K562 (cell line): ENCODE results near the gene NYAP2. TPM values are rescaled to one million over a fixed set of nuclear protein-coding genes. Genes with fewer than 3 reads are reported as not detected.

Experiments used
- ATAC-seq: fragments of 200-7000 bp; cut with Tn5 transposase; 3 replicates; pipeline ENCODE4 v1.9.1; 2020; ENCODE audit warnings: moderate library complexity
- BruUV-seq: library from RNA; stranded (reverse); fragments of 400-500 nt; replicated peaks from 2 replicates; lab custom pipeline; 2021; lab: Mats Ljungman, UMichigan
- CTCF ChIA-PET: fragments of 300-600 bp; formaldehyde crosslinking; extraction: SDS; loops from one replicate; lab custom pipeline; 2021; ENCODE audit warnings: low intra/inter-chr PET ratio; lab: Yijun Ruan, JAX
- POLR2A ChIA-PET: fragments of 300-600, 350-650 bp; sonication (Branson Sonifier 250); formaldehyde crosslinking; extraction: SDS; loops from one replicate; lab custom pipeline; 2021; ENCODE audit warnings: antibody characterized with exemption, inconsistent platforms; lab: Yijun Ruan, JAX
- DNase-seq, 4 experiments: peaks; one replicate each; pipeline versions ENCODE4 v3.0.0 to v3.0.0-alpha.2; 2011 to 2018; ENCODE audit warnings: low spot score in 3 of 4, mixed read lengths in 3 of 4; ENCODE audit errors: extremely low read depth in 1 of 4
- FAIRE-seq: peaks from 2 replicates; lab custom pipeline; 2011; peaks lifted over from hg19 to GRCh38; lab: Jason Lieb, UNC
- H2AFZ ChIP-seq: 2 replicates; pipeline ENCODE4 v1.6.0; 2011; ENCODE audit warnings: low read depth, low read length, control low read depth, inconsistent platforms
- H3K27ac ChIP-seq: fragments of 200-600 bp; 3 replicates; pipeline ENCODE4 v1.8.0; 2011; ENCODE audit warnings: low read depth, mild to moderate bottlenecking, control low read depth, inconsistent platforms, low read length, moderate library complexity, mixed read lengths; ENCODE audit errors: extremely low read depth
- H3K27me3 ChIP-seq, 2 experiments: fragments of 300-600 bp in 1 of 2; 2 replicates in 1 of 2; 3 replicates in 1 of 2; pipeline versions ENCODE4 v1.6.0 to v1.8.0; 2011; ENCODE audit warnings: inconsistent platforms in 2 of 2, low read length in 2 of 2, mild to moderate bottlenecking in 1 of 2, mixed read lengths in 1 of 2, moderate library complexity in 1 of 2; ENCODE audit not compliant: control insufficient read depth in 2 of 2, insufficient read depth in 2 of 2
- H3K36me3 ChIP-seq: fragments of 300-600 bp; 3 replicates; pipeline ENCODE4 v1.8.0; 2011; ENCODE audit warnings: mild to moderate bottlenecking, low read length, inconsistent platforms; ENCODE audit not compliant: control insufficient read depth, insufficient read depth
- H3K4me1 ChIP-seq, 2 experiments: fragments of 200-600 bp in 1 of 2; replicated peaks in 1 of 2; 2 replicates in 1 of 2; 3 replicates in 1 of 2; pipeline versions ENCODE4 v1.5.1 to v1.8.0; 2011; ENCODE audit warnings: inconsistent platforms in 2 of 2, low read length in 2 of 2, mild to moderate bottlenecking in 1 of 2, mixed read lengths in 1 of 2, moderate library complexity in 1 of 2; ENCODE audit not compliant: control insufficient read depth in 2 of 2, insufficient read depth in 2 of 2
- H3K4me2 ChIP-seq: 2 replicates; pipeline ENCODE4 v1.6.1; 2011; ENCODE audit warnings: low read length, control low read depth, inconsistent platforms, mixed read lengths; ENCODE audit not compliant: insufficient read depth
- H3K4me3 ChIP-seq: fragments of 200-600 bp; sonication (generic), shearing (Covaris generic); 2 replicates; pipeline ENCODE4 v1.5.1; 2016; ENCODE audit warnings: control low read depth, inconsistent platforms
- H3K79me2 ChIP-seq: fragments of 200-600 bp; 3 replicates; pipeline ENCODE4 v1.8.0; 2011; ENCODE audit warnings: low read length, inconsistent platforms; ENCODE audit not compliant: control insufficient read depth, insufficient read depth
- H3K9ac ChIP-seq, 2 experiments: 2 replicates each; pipeline versions ENCODE4 v1.6.0 to v1.6.1; 2011; ENCODE audit warnings: low read depth in 2 of 2, low read length in 2 of 2, control low read depth in 1 of 2, inconsistent platforms in 1 of 2, mild to moderate bottlenecking in 1 of 2, mixed read lengths in 1 of 2; ENCODE audit not compliant: insufficient read depth in 1 of 2
- H3K9me1 ChIP-seq: one replicate; pipeline ENCODE4 v1.6.0; 2011; ENCODE audit warnings: inconsistent platforms, mild to moderate bottlenecking, low read length, moderate library complexity; ENCODE audit not compliant: control insufficient read depth, insufficient read depth
- H3K9me3 ChIP-seq: replicated peaks from 2 replicates; pipeline ENCODE4 v1.5.1; 2011; ENCODE audit warnings: low read depth, low read length, inconsistent platforms; ENCODE audit not compliant: control insufficient read depth, insufficient read depth
- H4K20me1 ChIP-seq: replicated peaks from 2 replicates; pipeline ENCODE4 v1.6.1; 2011; ENCODE audit warnings: low read length, inconsistent platforms, mixed read lengths; ENCODE audit not compliant: control insufficient read depth, insufficient read depth
- CHD4 ChIP-seq: fragments of 200-600 bp; sonication (generic); IDR thresholded peaks from 3 replicates; pipeline ENCODE4 v1.6.1; 2012; ENCODE audit warnings: low read depth, mild to moderate bottlenecking, mixed read lengths, low read length, inconsistent platforms; ENCODE audit not compliant: insufficient read depth, insufficient replicate concordance, poor library complexity, severe bottlenecking
- DDX20 ChIP-seq: fragments of 450-650 bp; IDR thresholded peaks from 2 replicates; pipeline ENCODE4 v1.6.1; 2016; ENCODE audit warnings: missing genetic modification characterization, low read depth, mild to moderate bottlenecking, missing compliant biosample characterization, moderate library complexity
- HINFP ChIP-seq: fragments of 450-650 bp; conservative IDR thresholded peaks from 2 replicates; pipeline ENCODE4 v1.6.1; 2016; ENCODE audit warnings: missing genetic modification characterization, low read depth, mild to moderate bottlenecking, control low read depth, missing compliant biosample characterization
- MCM5 ChIP-seq: fragments of 450-650 bp; IDR thresholded peaks from 2 replicates; pipeline ENCODE4 v1.6.1; 2016; ENCODE audit warnings: low read depth
- NR2C2 ChIP-seq, 2 experiments: fragments of 200-800 bp in 1 of 2; sonication (Bioruptor generic) in 1 of 2; sonication (generic) in 1 of 2; formaldehyde crosslinking in 1 of 2; IDR thresholded peaks; 2 replicates each; pipeline versions ENCODE4 v1.6.1 to v1.8.0; 2016 to 2022; ENCODE audit warnings: mild to moderate bottlenecking in 1 of 2, missing compliant biosample characterization in 1 of 2, missing genetic modification characterization in 1 of 2, missing genetic modification reagents in 1 of 2
- SIN3A ChIP-seq, 2 experiments: fragments of 150-350 bp in 1 of 2; IDR thresholded peaks; 2 replicates each; pipeline ENCODE4 v1.6.1; 2011 to 2016; ENCODE audit warnings: borderline replicate concordance in 2 of 2, low read depth in 2 of 2, low read length in 2 of 2, mild to moderate bottlenecking in 2 of 2, moderate library complexity in 2 of 2; ENCODE audit not compliant: control insufficient read depth in 1 of 2
- TFAM ChIP-seq: fragments of 250-450 bp; sonication (Bioruptor Pico); conservative IDR thresholded peaks from 2 replicates; pipeline ENCODE4 v1.5.0; 2021; ENCODE audit warnings: mild to moderate bottlenecking, moderate library complexity
- TSHZ1 ChIP-seq: fragments of 250-450 bp; sonication (Bioruptor Pico); IDR thresholded peaks from 2 replicates; pipeline ENCODE4 v1.4.0; 2020; ENCODE audit warnings: mild to moderate bottlenecking, moderate library complexity
- ZNF511 ChIP-seq: sonication (generic); formaldehyde crosslinking; IDR thresholded peaks from 2 replicates; pipeline ENCODE4 v1.8.0; 2022; ENCODE audit warnings: mild to moderate bottlenecking, missing genetic modification reagents
- WGBS: fragments of 100-300 bp; shearing (Covaris generic); methylation state at CpG from one replicate; pipeline ENCODE4 v1.1.6; 2016; ENCODE audit warnings: low coverage, mixed read lengths; ENCODE audit not compliant: insufficient coverage; ENCODE audit errors: missing lambda C conversion rate; 5-methylcytosine and 5-hydroxymethylcytosine counted together
- in situ Hi-C: fragments of 300-500 bp; cut with MboI; formaldehyde crosslinking; loops from 4 replicates; pipeline ENCODE4 v1.15.0; 2018; ENCODE audit warnings: inconsistent platforms, mixed read lengths
- intact Hi-C: fragments of 100-400 bp; cut with micrococcal nuclease; formaldehyde crosslinking; loops from 2 replicates; pipeline ENCODE4 v1.14.2; 2022
- polyA plus RNA-seq, 8 experiments: library from polyadenylated mRNA; depleted of rRNA in 4 of 8; stranded (reverse) in 5 of 8; unstranded in 3 of 8; fragments of >200 nt; fragmentation: Nextera tagmentation in 2 of 8; fragmentation: Illumina TruSeq in 1 of 8; extraction: Ambion mirVana in 2 of 8; extraction: Trizol in 1 of 8; gene quantifications; 2 replicates each; pipeline versions ENCODE4 v1.2.1 to v1.2.3, GENCODE V29; 2011 to 2014; ENCODE audit warnings: inconsistent platforms in 1 of 8, missing spikeins in 1 of 8
- total RNA-seq, 7 experiments: library from RNA; depleted of rRNA in 6 of 7; stranded (reverse); fragments of >200 nt in 6 of 7; fragmentation: Illumina TruSeq in 2 of 7; extraction: Trizol in 2 of 7; gene quantifications; 2 replicates each; pipeline versions ENCODE4 v1.2.1 to v1.2.3, GENCODE V29; 2011 to 2021; ENCODE audit warnings: low replicate concordance in 1 of 7

The NYAP2 gene
- total and polyA plus RNA-seq, 9 of the 15 experiments (the other 6 are each of a cell fraction or from before 2014, with no cell fraction given): 0.03 to 0.04 (median 0.04) TPM; not detected in 3

GRCh38 chr2:225569995-225570394, 170.5 kb downstream of the NYAP2 start:
- FAIRE-seq: no peak
- Histone ChIP-seq H3K27ac (no peak overlapping the region), H3K79me2 (no peaks in the 10 kb centered on the region), H3K9ac (no peak overlapping the region), H3K9me3 (no peaks in the 10 kb centered on the region), H3K4me3 (no peak overlapping the region), H2AFZ (no peak overlapping the region), H3K9me1 (no peaks in the 10 kb centered on the region), H3K27me3 (no peaks in the 10 kb centered on the region), H3K4me2 (no peak overlapping the region), H4K20me1 (no peaks in the 10 kb centered on the region), H3K36me3 (no peaks in the 10 kb centered on the region), H3K4me1 (no peaks in the 10 kb centered on the region)
- POLR2A ChIA-PET: no interaction called here
- DNase-seq: no peak
- in situ Hi-C loops (no loop called here), intact Hi-C loops (no loop called here)
- CTCF ChIA-PET: no interaction called here
- no TSS peak for BruUV-seq
- no peak for TF ChIP-seq HINFP (tag)
- no peak for ATAC-seq

- WGBS: 15% methylated on average over 3 of the region's 3 CpGs
- Histone ChIP-seq H3K27ac (no peak overlapping the region), H3K4me1 (no peaks in the 10 kb centered on the region), H3K9ac (no peak overlapping the region), H3K36me3 (no peaks in the 10 kb centered on the region), H4K20me1 (no peaks in the 10 kb centered on the region), H2AFZ (no peak overlapping the region), H3K27me3 (no peaks in the 10 kb centered on the region), H3K4me2 (no peak overlapping the region), H3K9me3 (no peaks in the 10 kb centered on the region), H3K9me1 (no peaks in the 10 kb centered on the region), H3K4me3 (no peak overlapping the region), H3K79me2 (no peaks in the 10 kb centered on the region)
- DNase-seq: no peak
- ATAC-seq: no peak
- BruUV-seq: no TSS peak
- in situ Hi-C loops: no loop called here
- no peak for FAIRE-seq
- intact Hi-C loops: no loop called here
- CTCF ChIA-PET: no interaction called here
- POLR2A ChIA-PET: interaction anchor here (1.0 kb wide), 1 partner anchor 15 kb away, joined by 3 read pairs; no protein-coding TSS in a partner anchor
- TF ChIP-seq CHD4: no peak
- TF ChIP-seq TSHZ1 (CRISPR knock-in tag): no peak
- no peak for TF ChIP-seq NR2C2 (CRISPR knock-in tag; IDR thresholded peaks at IDR 0.05)
- no peak for TF ChIP-seq NR2C2 (tag; IDR thresholded peaks at IDR 0.05)
- no peak for TF ChIP-seq DDX20 (tag)
- no peak for TF ChIP-seq TFAM (CRISPR knock-in tag)
- TF ChIP-seq ZNF511 (CRISPR knock-in tag): no peak
- TF ChIP-seq MCM5: no peak
- TF ChIP-seq SIN3A (IDR thresholded peaks at IDR 0.05; ENCODE audit: borderline replicate concordance in 2 of 2, control insufficient read depth in 1 of 2, low read depth in 2 of 2, low read length in 2 of 2): no peak
These were observed 174.1 kb downstream of the NYAP2 start for GRCh38 chr2:225573603-225574002.
